Osteoblast (primary cell): ENCODE data around the gene ST8SIA4. TPM values are rescaled to one million over a fixed set of nuclear protein-coding genes. Genes with fewer than 3 reads are reported as not detected.

ENCODE experiments used
- DNase-seq: peaks from one replicate; pipeline ENCODE4 v3.0.0; 2011; ENCODE audit warnings: low spot score, mixed read lengths; ENCODE audit not compliant: insufficient read length; ENCODE audit errors: missing footprints
- H2AFZ ChIP-seq: 2 replicates; pipeline ENCODE4 v1.6.0; 2011; ENCODE audit warnings: mild to moderate bottlenecking, low read length
- H3K27ac ChIP-seq: 2 replicates; pipeline ENCODE4 v1.5.1; 2011; ENCODE audit warnings: mild to moderate bottlenecking, low read depth, low read length, moderate library complexity
- H3K27me3 ChIP-seq: 2 replicates; pipeline ENCODE4 v1.6.0; 2012; ENCODE audit warnings: mild to moderate bottlenecking, control low read depth, inconsistent platforms, low read length, moderate library complexity; ENCODE audit not compliant: insufficient read depth
- H3K36me3 ChIP-seq: 2 replicates; pipeline ENCODE4 v1.5.1; 2011; ENCODE audit warnings: mild to moderate bottlenecking, low read length, control low read depth, moderate library complexity; ENCODE audit not compliant: insufficient read depth
- H3K4me1 ChIP-seq: 2 replicates; pipeline ENCODE4 v1.5.1; 2011; ENCODE audit warnings: mild to moderate bottlenecking, low read length, control low read depth, moderate library complexity; ENCODE audit not compliant: insufficient read depth
- H3K4me2 ChIP-seq: 2 replicates; pipeline ENCODE4 v1.6.0; 2011; ENCODE audit warnings: mild to moderate bottlenecking, low read length; ENCODE audit not compliant: insufficient read depth
- H3K4me3 ChIP-seq: fragments of 200-600 bp; sonication (generic); 3 replicates; pipeline ENCODE4 v1.5.1; 2012; ENCODE audit warnings: mild to moderate bottlenecking, low read length, inconsistent platforms; ENCODE audit not compliant: insufficient read depth
- H3K79me2 ChIP-seq: 2 replicates; pipeline ENCODE4 v1.6.0; 2012; ENCODE audit warnings: mild to moderate bottlenecking, low read length, control low read depth, inconsistent platforms; ENCODE audit not compliant: insufficient read depth
- H3K9me3 ChIP-seq: 2 replicates; pipeline ENCODE4 v1.5.1; 2011; ENCODE audit warnings: low read depth, low read length, control low read depth
- H4K20me1 ChIP-seq: 2 replicates; pipeline ENCODE4 v1.6.0; 2012; ENCODE audit warnings: mild to moderate bottlenecking, low read length, control low read depth; ENCODE audit not compliant: insufficient read depth
- CTCF ChIP-seq: IDR thresholded peaks from 2 replicates; pipeline ENCODE4 v1.5.1; 2011; ENCODE audit warnings: mild to moderate bottlenecking, low read depth, low read length, moderate library complexity; ENCODE audit errors: extremely low read depth
- total RNA-seq: library from RNA; depleted of rRNA; stranded (reverse); fragments of >200 nt; gene quantifications from 2 replicates; pipeline ENCODE4 v1.2.3, GENCODE V29; 2012

The ST8SIA4 gene
- total RNA-seq, 1 donor = 1.4 TPM

- H3K9me3 ChIP-seq = no peaks in the 10 kb centered on the region
- H3K27ac ChIP-seq = no peak overlapping the region
- H3K4me3 ChIP-seq = no peak overlapping the region
- H3K4me2 ChIP-seq = no peak overlapping the region
- no peaks in the 10 kb centered on the region for H4K20me1 ChIP-seq
- no peak overlapping the region for H2AFZ ChIP-seq
- no peaks in the 10 kb centered on the region for H3K36me3 ChIP-seq
- H3K4me1 ChIP-seq = peaks cover 5% of the 10 kb centered on the region
- no peak for TF ChIP-seq CTCF
- DNase-seq = no peak
- no peaks in the 10 kb centered on the region for H3K79me2 ChIP-seq
- H3K27me3 ChIP-seq = no peaks in the 10 kb centered on the region
Observed at GRCh38 chr5:100828898-100829356, 74.2 kb downstream of the ST8SIA4 start.

- Histone ChIP-seq H3K36me3 (no peaks in the 10 kb centered on the region), H3K79me2 (no peaks in the 10 kb centered on the region), H3K4me2 (peak overlapping the region; percentile 18), H3K4me1 (peaks cover 5% of the 10 kb centered on the region), H3K27ac (no peak overlapping the region), H4K20me1 (no peaks in the 10 kb centered on the region), H2AFZ (peak overlapping the region; percentile 68), H3K9me3 (no peaks in the 10 kb centered on the region), H3K4me3 (no peak overlapping the region), H3K27me3 (no peaks in the 10 kb centered on the region)
- TF ChIP-seq CTCF = no peak
- DNase-seq = peak; percentile 29
Observed at GRCh38 chr5:100828071-100828897, 74.8 kb downstream of the ST8SIA4 start.

- H3K9me3 ChIP-seq = no peaks in the 10 kb centered on the region
- no peaks in the 10 kb centered on the region for H3K27me3 ChIP-seq
- TF ChIP-seq CTCF = no peak
- no peak overlapping the region for H3K27ac ChIP-seq
- H4K20me1 ChIP-seq = no peaks in the 10 kb centered on the region
- no peaks in the 10 kb centered on the region for H3K79me2 ChIP-seq
- H3K4me3 ChIP-seq = no peak overlapping the region
- H3K4me1 ChIP-seq = peaks cover 5% of the 10 kb centered on the region
- no peaks in the 10 kb centered on the region for H3K36me3 ChIP-seq
- no peak for DNase-seq
- H2AFZ ChIP-seq = peak overlapping the region; percentile 40
- no peak overlapping the region for H3K4me2 ChIP-seq
Observed at GRCh38 chr5:100827481-100827889, 75.6 kb downstream of the ST8SIA4 start.

GRCh38 chr5:100826133-100826532, 76.9 kb downstream of the ST8SIA4 start:
- Histone ChIP-seq H2AFZ (no peak overlapping the region), H3K36me3 (no peaks in the 10 kb centered on the region), H3K27ac (no peak overlapping the region), H3K4me1 (peaks cover 5% of the 10 kb centered on the region), H4K20me1 (no peaks in the 10 kb centered on the region), H3K4me3 (no peak overlapping the region), H3K27me3 (no peaks in the 10 kb centered on the region), H3K9me3 (no peaks in the 10 kb centered on the region), H3K79me2 (no peaks in the 10 kb centered on the region), H3K4me2 (no peak overlapping the region)
- TF ChIP-seq CTCF = no peak
- no peak for DNase-seq
